Neural cell (in vitro differentiated cells): ENCODE data around the gene TBCK. TPM values are rescaled to one million over a fixed set of nuclear protein-coding genes. Genes with fewer than 3 reads are reported as not detected.

Source experiments
- H2AFZ ChIP-seq: fragments of 200-600, 300-800 bp; sonication (generic), shearing (Covaris generic); 2 replicates; pipeline ENCODE4 v1.6.0; 2014; ENCODE audit warnings: low read depth, mild to moderate bottlenecking, antibody characterized with exemption, low read length, moderate library complexity
- H3F3A ChIP-seq: fragments of 200-600 bp; shearing (Covaris generic); 2 replicates; pipeline ENCODE4 v1.6.1; 2016; ENCODE audit warnings: mild to moderate bottlenecking, moderate library complexity, mixed read lengths, antibody characterized with exemption, low read length; ENCODE audit not compliant: insufficient read depth, poor library complexity, severe bottlenecking
- H3K27ac ChIP-seq: fragments of 200-600, 300-800 bp; sonication (generic), shearing (Covaris generic); 2 replicates; pipeline ENCODE4 v1.5.1; 2014; ENCODE audit warnings: mild to moderate bottlenecking, low read length, moderate library complexity
- H3K27me3 ChIP-seq: fragments of 300-800, 200-600 bp; sonication (generic), shearing (Covaris generic); 2 replicates; pipeline ENCODE4 v1.6.0; 2014; ENCODE audit warnings: mild to moderate bottlenecking, low read depth, low read length, moderate library complexity; ENCODE audit not compliant: insufficient read depth
- H3K36me3 ChIP-seq: fragments of 300-800, 200-600 bp; sonication (generic), shearing (Covaris generic); 2 replicates; pipeline ENCODE4 v1.5.1; 2014; ENCODE audit warnings: mild to moderate bottlenecking, antibody characterized with exemption, low read length, moderate library complexity; ENCODE audit not compliant: insufficient read depth
- H3K4me2 ChIP-seq: fragments of 300-800, 200-600 bp; sonication (generic), shearing (Covaris generic); 2 replicates; pipeline ENCODE4 v1.6.0; 2014; ENCODE audit warnings: mild to moderate bottlenecking, low read length
- H3K4me3 ChIP-seq: fragments of 300-800, 200-600 bp; sonication (generic), shearing (Covaris generic); 2 replicates; pipeline ENCODE4 v1.5.1; 2014; ENCODE audit warnings: mild to moderate bottlenecking, low read length, moderate library complexity
- H3K79me2 ChIP-seq: fragments of 200-600 bp; shearing (Covaris generic); replicated peaks from 2 replicates; pipeline ENCODE4 v1.6.0; 2014; ENCODE audit warnings: mild to moderate bottlenecking, low read length, moderate library complexity; ENCODE audit not compliant: insufficient read depth
- H3K9ac ChIP-seq: fragments of 300-800, 200-600 bp; sonication (generic), shearing (Covaris generic); 2 replicates; pipeline ENCODE4 v1.6.1; 2016; ENCODE audit warnings: mild to moderate bottlenecking, low read length, mixed read lengths
- H3K9me2 ChIP-seq: fragments of 200-600 bp; shearing (Covaris generic); 2 replicates; pipeline ENCODE4 v1.6.1; 2016; ENCODE audit warnings: mild to moderate bottlenecking, low read length, mixed read lengths; ENCODE audit not compliant: insufficient read depth
- H3K9me3 ChIP-seq: fragments of 200-600, 300-800 bp; sonication (generic), shearing (Covaris generic); 2 replicates; pipeline ENCODE4 v1.6.1; 2016; ENCODE audit warnings: mild to moderate bottlenecking, mixed run types, low read length, moderate library complexity, mixed read lengths
- H4K20me1 ChIP-seq: fragments of 200-600 bp; shearing (Covaris generic); 2 replicates; pipeline ENCODE4 v1.6.1; 2016; ENCODE audit warnings: mild to moderate bottlenecking, mixed run types; ENCODE audit not compliant: insufficient read depth
- CTCF ChIP-seq: fragments of 450-650 bp; IDR thresholded peaks from 2 replicates; pipeline ENCODE4 v1.5.1; 2014; ENCODE audit warnings: antibody characterized with exemption, mild to moderate bottlenecking, moderate library complexity; ENCODE audit not compliant: poor library complexity, severe bottlenecking
- EP300 ChIP-seq: fragments of 450-650 bp; conservative IDR thresholded peaks from 2 replicates; pipeline ENCODE4 v1.6.1; 2014; ENCODE audit warnings: antibody characterized with exemption, mild to moderate bottlenecking, moderate library complexity; ENCODE audit not compliant: poor library complexity, severe bottlenecking
- EZH2 ChIP-seq: fragments of 200-600, 300-800 bp; shearing (Covaris generic), sonication (generic); IDR thresholded peaks from 2 replicates; pipeline ENCODE4 v1.6.1; 2014; ENCODE audit warnings: antibody characterized with exemption, low read length, borderline replicate concordance, mild to moderate bottlenecking; ENCODE audit not compliant: insufficient read depth, poor library complexity, severe bottlenecking
- MXI1 ChIP-seq: fragments of 450-650 bp; conservative IDR thresholded peaks from 2 replicates; pipeline ENCODE4 v1.6.1; 2014; ENCODE audit warnings: antibody characterized with exemption, mild to moderate bottlenecking; ENCODE audit not compliant: poor library complexity, severe bottlenecking
- POLR2AphosphoS5 ChIP-seq: IDR thresholded peaks from 2 replicates; pipeline ENCODE4 v1.6.1; 2012
- RAD21 ChIP-seq: fragments of 450-650 bp; conservative IDR thresholded peaks from 2 replicates; pipeline ENCODE4 v1.6.1; 2014; ENCODE audit warnings: antibody characterized with exemption, mild to moderate bottlenecking, moderate library complexity
- REST ChIP-seq: IDR thresholded peaks from 2 replicates; pipeline ENCODE4 v1.6.1; 2012; ENCODE audit warnings: borderline replicate concordance
- SMC3 ChIP-seq: fragments of 450-650 bp; conservative IDR thresholded peaks from 2 replicates; pipeline ENCODE4 v1.6.1; 2014; ENCODE audit warnings: antibody characterized with exemption, mild to moderate bottlenecking, moderate library complexity; ENCODE audit not compliant: poor library complexity
- TAF1 ChIP-seq: IDR thresholded peaks from 2 replicates; pipeline ENCODE4 v1.6.1; 2012; ENCODE audit warnings: low read depth
- polyA plus RNA-seq: library from polyadenylated mRNA; depleted of rRNA; stranded (reverse); fragments of >200 nt; gene quantifications from 2 replicates; pipeline ENCODE4 v1.2.3, GENCODE V29; 2014

The TBCK gene
- polyA plus RNA-seq, 1 donor from 2014 or later = 55.0 TPM

GRCh38 chr4:106017975-106018374 is 298.0 kb downstream of the TBCK start:
- Histone ChIP-seq H3K4me3 (no peak overlapping the region), H3K9me2 (no peaks in the 10 kb centered on the region), H3K36me3 (no peaks in the 10 kb centered on the region), H3K27me3 (no peaks in the 10 kb centered on the region), H3K9ac (no peak overlapping the region), H3F3A (no peaks in the 10 kb centered on the region), H3K9me3 (no peaks in the 10 kb centered on the region), H3K4me2 (no peak overlapping the region), H2AFZ (no peak overlapping the region), H4K20me1 (no peaks in the 10 kb centered on the region), H3K79me2 (no peaks in the 10 kb centered on the region), H3K27ac (no peak overlapping the region)
- TF ChIP-seq EP300 (no peak), SMC3 (no peak), REST (no peak), TAF1 (no peak), MXI1 (no peak), CTCF (no peak), RAD21 (no peak), EZH2 (no peak), POLR2AphosphoS5 (no peak)

GRCh38 chr4:106011387-106011786 is 304.6 kb downstream of the TBCK start:
- TF ChIP-seq EP300 (no peak), SMC3 (no peak), RAD21 (no peak), TAF1 (no peak), CTCF (no peak), EZH2 (no peak), POLR2AphosphoS5 (no peak), MXI1 (no peak), REST (no peak)
- H3K9me3 ChIP-seq = peaks cover 3% of the 10 kb centered on the region
- H3F3A ChIP-seq = no peaks in the 10 kb centered on the region
- H3K27me3 ChIP-seq = no peaks in the 10 kb centered on the region
- no peak overlapping the region for H3K4me2 ChIP-seq
- H3K9ac ChIP-seq = no peak overlapping the region
- no peaks in the 10 kb centered on the region for H3K79me2 ChIP-seq
- no peaks in the 10 kb centered on the region for H3K36me3 ChIP-seq
- H2AFZ ChIP-seq = no peak overlapping the region
- no peak overlapping the region for H3K27ac ChIP-seq
- H4K20me1 ChIP-seq = no peaks in the 10 kb centered on the region
- H3K4me3 ChIP-seq = no peak overlapping the region
- no peaks in the 10 kb centered on the region for H3K9me2 ChIP-seq
